CD14-positive monocyte (primary cell): ENCODE results near the gene ANKRD55. TPM values are rescaled to one million over a fixed set of nuclear protein-coding genes. Genes with fewer than 3 reads are reported as not detected.

Experiments
- DNase-seq, 3 donors: peaks; one replicate each; pipeline ENCODE4 v3.0.0-alpha.2; 2011 to 2022
- H2AFZ ChIP-seq: 2 replicates; pipeline ENCODE4 v1.6.0; 2012; ENCODE audit warnings: mild to moderate bottlenecking, low read depth, low read length, inconsistent platforms; ENCODE audit not compliant: insufficient read depth, poor library complexity, severe bottlenecking
- H3K27ac ChIP-seq, 2 donors: 1 replicate in 1 of 2; 2 replicates in 1 of 2; pipeline ENCODE4 v1.5.1; 2012 to 2013; ENCODE audit warnings: low read length in 2 of 2, control low read depth in 1 of 2, inconsistent platforms in 1 of 2, low read depth in 1 of 2, mild to moderate bottlenecking in 1 of 2
- H3K27me3 ChIP-seq, 2 donors: one replicate each; pipeline versions ENCODE4 v1.6.0 to v1.6.1; 2011 to 2013; ENCODE audit warnings: low read length in 2 of 2; ENCODE audit not compliant: control insufficient read depth in 2 of 2, insufficient read depth in 2 of 2
- H3K36me3 ChIP-seq, 2 donors: replicated peaks in 1 of 2; 1 replicate in 1 of 2; 2 replicates in 1 of 2; pipeline versions ENCODE4 v1.5.1 to v1.6.1; 2012 to 2013; ENCODE audit warnings: low read length in 2 of 2, control low read depth in 1 of 2, inconsistent platforms in 1 of 2, mild to moderate bottlenecking in 1 of 2; ENCODE audit not compliant: insufficient read depth in 2 of 2, control insufficient read depth in 1 of 2
- H3K4me1 ChIP-seq, 2 donors: 1 replicate in 1 of 2; 2 replicates in 1 of 2; pipeline versions ENCODE4 v1.5.1 to v1.6.1; 2012 to 2013; ENCODE audit warnings: low read length in 2 of 2, control low read depth in 1 of 2, inconsistent platforms in 1 of 2, mild to moderate bottlenecking in 1 of 2, moderate library complexity in 1 of 2; ENCODE audit not compliant: insufficient read depth in 2 of 2, control insufficient read depth in 1 of 2
- H3K4me2 ChIP-seq: replicated peaks from 2 replicates; pipeline ENCODE3; 2012; ENCODE audit warnings: low read length, moderate library complexity, mild to moderate bottlenecking; ENCODE audit not compliant: poor library complexity, severe bottlenecking; ENCODE audit errors: extremely low read depth
- H3K4me3 ChIP-seq, 3 experiments: fragments of 200-600 bp in 1 of 3; sonication (generic) in 1 of 3; replicated peaks in 1 of 3; 1 replicate in 2 of 3; 2 replicates in 1 of 3; pipeline ENCODE4 v1.5.1; 2011 to 2013; ENCODE audit warnings: low read length in 3 of 3, mild to moderate bottlenecking in 3 of 3, control low read depth in 2 of 3, low read depth in 2 of 3, inconsistent platforms in 1 of 3, moderate library complexity in 1 of 3
- H3K79me2 ChIP-seq: 2 replicates; pipeline ENCODE4 v1.6.0; 2012; ENCODE audit warnings: mild to moderate bottlenecking, control low read depth, inconsistent platforms, low read length, moderate library complexity; ENCODE audit not compliant: insufficient read depth
- H3K9ac ChIP-seq: 2 replicates; pipeline ENCODE4 v1.6.0; 2017; ENCODE audit warnings: low read length, mild to moderate bottlenecking; ENCODE audit not compliant: insufficient read depth, poor library complexity, severe bottlenecking
- H3K9me3 ChIP-seq, 2 donors: replicated peaks in 1 of 2; 1 replicate in 1 of 2; 2 replicates in 1 of 2; pipeline versions ENCODE4 v1.5.1 to v1.6.1; 2012 to 2013; ENCODE audit warnings: low read length in 2 of 2, control low read depth in 1 of 2; ENCODE audit not compliant: control insufficient read depth in 1 of 2, insufficient read depth in 1 of 2
- H4K20me1 ChIP-seq: 2 replicates; pipeline ENCODE4 v1.6.0; 2012; ENCODE audit warnings: mild to moderate bottlenecking, low read length, control low read depth, moderate library complexity; ENCODE audit not compliant: insufficient read depth
- H3K27ac Mint-ChIP-seq, 7 donors: one replicate each; pipeline ENCODE4 v1.8.0; 2020; ENCODE audit warnings: mild to moderate bottlenecking in 7 of 7, mixed read lengths in 7 of 7, moderate library complexity in 6 of 7, inconsistent platforms in 2 of 7
- H3K27me3 Mint-ChIP-seq, 3 donors: one replicate each; pipeline ENCODE4 v1.8.0; 2021 to 2022; ENCODE audit warnings: low read depth in 3 of 3, mild to moderate bottlenecking in 3 of 3, mixed read lengths in 3 of 3, moderate library complexity in 3 of 3, inconsistent platforms in 1 of 3
- H3K36me3 Mint-ChIP-seq, 2 donors: one replicate each; pipeline ENCODE4 v1.8.0; 2020; ENCODE audit warnings: mixed read lengths in 2 of 2, inconsistent platforms in 1 of 2, mild to moderate bottlenecking in 1 of 2
- H3K4me1 Mint-ChIP-seq: one replicate; pipeline ENCODE4 v1.8.0; 2020; ENCODE audit warnings: mild to moderate bottlenecking, mixed read lengths
- H3K4me3 Mint-ChIP-seq, 2 donors: one replicate each; pipeline ENCODE4 v1.8.0; 2020; ENCODE audit warnings: mild to moderate bottlenecking in 2 of 2, mixed read lengths in 2 of 2, moderate library complexity in 1 of 2
- H3K9me3 Mint-ChIP-seq, 7 donors: one replicate each; pipeline ENCODE4 v1.8.0; 2020 to 2022; ENCODE audit warnings: mixed read lengths in 7 of 7, mild to moderate bottlenecking in 6 of 7, moderate library complexity in 6 of 7, inconsistent platforms in 2 of 7
- WGBS: methylation state at CpG from one replicate; pipeline ENCODE4 v1.1.5; 2013; ENCODE audit warnings: missing lambda C conversion rate; ENCODE audit not compliant: insufficient coverage; 5-methylcytosine and 5-hydroxymethylcytosine counted together
- intact Hi-C, 2 donors: fragments of 100-400 bp; cut with micrococcal nuclease; formaldehyde crosslinking; loops; one replicate each; pipeline versions ENCODE4 v1.15.0 to v1.15.1; 2023
- polyA plus RNA-seq, 3 donors: library from polyadenylated mRNA; depleted of rRNA in 1 of 3; unstranded in 2 of 3; stranded (reverse) in 1 of 3; fragments of 300-500 nt in 2 of 3; fragments of >200 nt in 1 of 3; fragmentation: Illumina TruSeq in 2 of 3; gene quantifications; 1 replicate in 2 of 3; 2 replicates in 1 of 3; pipeline ENCODE4 v1.2.3, GENCODE V29; 2012 to 2021
- TF ChIP-seq, protein P1 (sequence below): fragments of 200-600 bp; IDR thresholded peaks from one replicate; pipeline ENCODE4 v1.8.0; 2022; ENCODE audit warnings: antibody characterized with exemption, mild to moderate bottlenecking

The ANKRD55 gene
- polyA plus RNA-seq, 3 donors: 0.20 to 0.55 (median 0.28) TPM

DNA sequence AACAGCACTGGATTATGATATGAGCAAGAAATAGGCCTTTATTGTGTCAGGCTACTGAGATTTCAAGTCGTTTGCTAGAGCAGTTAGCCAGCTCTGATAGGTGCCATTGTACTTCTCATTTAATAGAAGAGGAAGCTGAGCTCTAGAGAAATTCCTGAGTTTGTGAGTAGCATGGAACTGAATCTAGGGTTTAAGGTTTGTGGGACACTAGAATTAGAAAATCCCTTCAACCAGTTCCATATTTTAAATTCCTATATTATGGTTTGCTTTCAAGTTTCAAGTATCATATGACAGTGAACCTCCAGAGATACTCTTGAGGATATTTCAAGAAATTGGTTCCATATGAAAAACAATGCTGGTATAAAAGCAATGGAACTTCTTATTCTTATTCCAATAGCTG is 87.6 kb downstream of the ANKRD55 start:
- H3K9me3 ChIP-seq: no peaks in the 10 kb centered on the region
- no peaks in the 10 kb centered on the region for H4K20me1 ChIP-seq
- H3K27me3 ChIP-seq: no peaks in the 10 kb centered on the region
- peak overlapping the region in 2 of 7 donors; percentile 57 to 68 for H3K27ac Mint-ChIP-seq
- WGBS: 0% methylated on average over 1 of the region's 1 CpG
- H3K79me2 ChIP-seq: no peaks in the 10 kb centered on the region
- peaks cover 62% of the 10 kb centered on the region for H3K4me1 Mint-ChIP-seq
- TF ChIP-seq, protein P1, sequence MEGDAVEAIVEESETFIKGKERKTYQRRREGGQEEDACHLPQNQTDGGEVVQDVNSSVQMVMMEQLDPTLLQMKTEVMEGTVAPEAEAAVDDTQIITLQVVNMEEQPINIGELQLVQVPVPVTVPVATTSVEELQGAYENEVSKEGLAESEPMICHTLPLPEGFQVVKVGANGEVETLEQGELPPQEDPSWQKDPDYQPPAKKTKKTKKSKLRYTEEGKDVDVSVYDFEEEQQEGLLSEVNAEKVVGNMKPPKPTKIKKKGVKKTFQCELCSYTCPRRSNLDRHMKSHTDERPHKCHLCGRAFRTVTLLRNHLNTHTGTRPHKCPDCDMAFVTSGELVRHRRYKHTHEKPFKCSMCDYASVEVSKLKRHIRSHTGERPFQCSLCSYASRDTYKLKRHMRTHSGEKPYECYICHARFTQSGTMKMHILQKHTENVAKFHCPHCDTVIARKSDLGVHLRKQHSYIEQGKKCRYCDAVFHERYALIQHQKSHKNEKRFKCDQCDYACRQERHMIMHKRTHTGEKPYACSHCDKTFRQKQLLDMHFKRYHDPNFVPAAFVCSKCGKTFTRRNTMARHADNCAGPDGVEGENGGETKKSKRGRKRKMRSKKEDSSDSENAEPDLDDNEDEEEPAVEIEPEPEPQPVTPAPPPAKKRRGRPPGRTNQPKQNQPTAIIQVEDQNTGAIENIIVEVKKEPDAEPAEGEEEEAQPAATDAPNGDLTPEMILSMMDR: no peak
- intact Hi-C loops: loop anchor here (5.0 to 10.0 kb wide), 2 partner anchors 37 to 71 kb away; no protein-coding TSS in a partner anchor
- peak overlapping the region; percentile 20 for H3K4me2 ChIP-seq
- H3K9ac ChIP-seq: no peak overlapping the region
- H3K27ac ChIP-seq: no peak overlapping the region
- peaks cover 52 to 63% of the 10 kb centered on the region in 2 donors for H3K4me1 ChIP-seq
- peak in 2 of 3 donors; percentile 44 to 62 for DNase-seq
- no peaks in the 10 kb centered on the region for H3K36me3 Mint-ChIP-seq
- no peaks in the 10 kb centered on the region for H3K36me3 ChIP-seq
- peaks cover 0 to 2% (median 0%) of the 10 kb centered on the region in 3 donors for H3K27me3 Mint-ChIP-seq
- H2AFZ ChIP-seq: no peak overlapping the region
- peak overlapping the region in 1 of 3 experiments; percentile 2 for H3K4me3 ChIP-seq
- no peak overlapping the region for H3K4me3 Mint-ChIP-seq
- H3K9me3 Mint-ChIP-seq: no peaks in the 10 kb centered on the region

DNA sequence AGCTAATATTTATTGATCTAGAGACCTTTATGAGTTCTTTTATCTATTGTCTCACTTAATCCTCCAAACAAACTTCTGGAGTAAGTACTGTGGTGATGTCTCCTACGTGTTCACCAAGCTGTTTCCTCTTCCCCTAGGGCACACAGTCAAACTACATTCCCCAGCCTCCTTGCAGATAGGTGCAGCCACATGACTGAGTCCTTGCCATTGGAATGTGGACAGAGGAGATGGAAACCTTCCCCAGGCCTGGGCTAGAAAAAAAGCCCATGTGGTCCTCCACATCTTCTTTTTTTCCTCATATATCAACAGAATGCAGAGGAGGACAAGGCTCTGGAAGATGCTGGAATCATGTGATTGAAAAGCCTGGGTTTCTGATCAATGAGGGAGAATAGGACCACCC is 88.0 kb downstream of the ANKRD55 start:
- Histone ChIP-seq H3K9me3 (no peaks in the 10 kb centered on the region), H3K9ac (no peak overlapping the region), H3K4me1 (peaks cover 52 to 67% of the 10 kb centered on the region in 2 donors), H3K27ac (no peak overlapping the region), H3K27me3 (no peaks in the 10 kb centered on the region), H3K4me3 (peak overlapping the region in 1 of 3 experiments; percentile 2), H3K36me3 (no peaks in the 10 kb centered on the region), H3K79me2 (no peaks in the 10 kb centered on the region), H4K20me1 (no peaks in the 10 kb centered on the region), H3K4me2 (peak overlapping the region; percentile 20), H2AFZ (no peak overlapping the region)
- WGBS: no CpG with 5 or more reads among the region's 1 CpG
- peaks cover 0 to 2% (median 0%) of the 10 kb centered on the region in 3 donors for H3K27me3 Mint-ChIP-seq
- peak overlapping the region in 3 of 7 donors; percentile 55 to 68 (median 57) for H3K27ac Mint-ChIP-seq
- H3K4me1 Mint-ChIP-seq: peaks cover 66% of the 10 kb centered on the region
- no peak overlapping the region for H3K4me3 Mint-ChIP-seq
- intact Hi-C loops: loop anchor here (5.0 to 10.0 kb wide), 2 partner anchors 37 to 70 kb away; no protein-coding TSS in a partner anchor
- no peaks in the 10 kb centered on the region for H3K9me3 Mint-ChIP-seq
- no peaks in the 10 kb centered on the region for H3K36me3 Mint-ChIP-seq
- TF ChIP-seq, protein P1: no peak
- no peak for DNase-seq
